ENCODE results near the gene TRAPPC2L. TPM values are rescaled to one million over a fixed set of nuclear protein-coding genes. Genes with fewer than 3 reads are reported as not detected.

Gene TRAPPC2L
- total and polyA plus RNA-seq, 3 donors from 2014 or later, result 58.3 to 216 (median 59.8) TPM

DNA sequence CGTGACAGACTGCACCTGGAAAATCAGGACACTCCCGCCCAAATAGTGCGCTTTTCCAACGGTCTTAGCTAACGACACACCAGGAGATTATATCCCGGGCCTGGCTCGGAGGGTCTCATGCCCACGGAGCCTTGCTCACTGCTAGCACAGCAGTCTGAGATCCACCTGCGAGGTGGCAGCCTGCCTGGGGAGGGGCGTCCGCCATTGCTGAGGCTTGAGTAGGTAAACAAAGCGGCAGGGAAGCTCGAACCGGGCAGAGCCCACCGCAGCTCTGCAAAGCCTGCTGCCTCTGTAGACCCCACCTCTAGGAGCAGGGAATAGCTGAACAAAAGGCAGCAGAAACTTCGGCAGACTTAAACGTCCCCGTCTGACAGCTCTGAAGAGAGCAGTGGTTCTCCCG lies 5.3 kb upstream of the TRAPPC2L start:
- no peak overlapping the region for H3K4me3 ChIP-seq
- intact Hi-C loops (cut with DNase I; ENCODE audit: low total_unique reads), result no loop called here
- DNase-seq, result no peak
- H3K36me3 ChIP-seq (ENCODE audit: low read depth, missing control alignments), result no peaks in the 10 kb centered on the region
- peaks cover 30% of the 10 kb centered on the region for H3K4me1 ChIP-seq
- TF ChIP-seq, protein P1, sequence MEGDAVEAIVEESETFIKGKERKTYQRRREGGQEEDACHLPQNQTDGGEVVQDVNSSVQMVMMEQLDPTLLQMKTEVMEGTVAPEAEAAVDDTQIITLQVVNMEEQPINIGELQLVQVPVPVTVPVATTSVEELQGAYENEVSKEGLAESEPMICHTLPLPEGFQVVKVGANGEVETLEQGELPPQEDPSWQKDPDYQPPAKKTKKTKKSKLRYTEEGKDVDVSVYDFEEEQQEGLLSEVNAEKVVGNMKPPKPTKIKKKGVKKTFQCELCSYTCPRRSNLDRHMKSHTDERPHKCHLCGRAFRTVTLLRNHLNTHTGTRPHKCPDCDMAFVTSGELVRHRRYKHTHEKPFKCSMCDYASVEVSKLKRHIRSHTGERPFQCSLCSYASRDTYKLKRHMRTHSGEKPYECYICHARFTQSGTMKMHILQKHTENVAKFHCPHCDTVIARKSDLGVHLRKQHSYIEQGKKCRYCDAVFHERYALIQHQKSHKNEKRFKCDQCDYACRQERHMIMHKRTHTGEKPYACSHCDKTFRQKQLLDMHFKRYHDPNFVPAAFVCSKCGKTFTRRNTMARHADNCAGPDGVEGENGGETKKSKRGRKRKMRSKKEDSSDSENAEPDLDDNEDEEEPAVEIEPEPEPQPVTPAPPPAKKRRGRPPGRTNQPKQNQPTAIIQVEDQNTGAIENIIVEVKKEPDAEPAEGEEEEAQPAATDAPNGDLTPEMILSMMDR (IDR thresholded peaks at IDR 0.05), result no peak
- TF ChIP-seq POLR2A (IDR thresholded peaks at IDR 0.05), result no peak
- H3K9me3 ChIP-seq, result no peaks in the 10 kb centered on the region
- H3K27me3 ChIP-seq, result no peaks in the 10 kb centered on the region
- no peak overlapping the region for H3K27ac ChIP-seq
- WGBS, 2 donors, result 88 to 95% methylated on average over 19 of the region's 19 CpGs

DNA sequence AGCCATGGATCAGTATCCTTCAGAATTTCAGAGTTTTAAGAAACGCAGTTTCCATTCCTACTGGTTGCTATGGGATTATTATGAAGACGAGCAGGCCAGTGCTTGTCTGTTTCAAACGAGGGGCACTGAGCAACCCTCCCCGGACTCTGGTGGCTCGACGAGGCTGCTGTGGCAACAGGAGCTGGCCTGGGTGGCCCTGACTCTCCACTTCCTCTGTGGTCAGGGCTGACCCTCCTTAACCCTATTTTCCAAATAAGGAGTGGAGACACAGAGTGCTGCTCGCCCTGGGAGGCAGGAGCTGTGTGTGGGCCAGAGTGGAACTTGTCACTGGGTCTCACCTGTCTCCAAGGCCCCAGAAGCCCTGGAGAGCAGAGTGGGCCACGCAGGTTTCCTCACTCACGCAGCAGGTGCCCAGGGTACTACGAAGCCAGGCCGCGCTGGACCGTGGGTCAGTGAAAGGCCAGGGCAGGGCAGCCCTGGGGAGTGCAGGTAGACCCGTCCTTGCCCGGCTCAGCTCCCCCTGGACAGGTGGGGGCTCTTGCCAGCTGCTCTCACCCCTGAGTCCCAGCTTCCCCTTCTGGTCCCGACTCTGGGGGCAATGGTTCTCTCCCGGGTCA lies 3.5 kb upstream of the TRAPPC2L start:
- intact Hi-C loops (cut with DNase I; ENCODE audit: low total_unique reads), result no loop called here
- no peak overlapping the region for H3K27ac ChIP-seq
- WGBS, 2 donors, result 55 to 79% methylated on average over 8 to 17 of the region's 17 CpGs

DNA sequence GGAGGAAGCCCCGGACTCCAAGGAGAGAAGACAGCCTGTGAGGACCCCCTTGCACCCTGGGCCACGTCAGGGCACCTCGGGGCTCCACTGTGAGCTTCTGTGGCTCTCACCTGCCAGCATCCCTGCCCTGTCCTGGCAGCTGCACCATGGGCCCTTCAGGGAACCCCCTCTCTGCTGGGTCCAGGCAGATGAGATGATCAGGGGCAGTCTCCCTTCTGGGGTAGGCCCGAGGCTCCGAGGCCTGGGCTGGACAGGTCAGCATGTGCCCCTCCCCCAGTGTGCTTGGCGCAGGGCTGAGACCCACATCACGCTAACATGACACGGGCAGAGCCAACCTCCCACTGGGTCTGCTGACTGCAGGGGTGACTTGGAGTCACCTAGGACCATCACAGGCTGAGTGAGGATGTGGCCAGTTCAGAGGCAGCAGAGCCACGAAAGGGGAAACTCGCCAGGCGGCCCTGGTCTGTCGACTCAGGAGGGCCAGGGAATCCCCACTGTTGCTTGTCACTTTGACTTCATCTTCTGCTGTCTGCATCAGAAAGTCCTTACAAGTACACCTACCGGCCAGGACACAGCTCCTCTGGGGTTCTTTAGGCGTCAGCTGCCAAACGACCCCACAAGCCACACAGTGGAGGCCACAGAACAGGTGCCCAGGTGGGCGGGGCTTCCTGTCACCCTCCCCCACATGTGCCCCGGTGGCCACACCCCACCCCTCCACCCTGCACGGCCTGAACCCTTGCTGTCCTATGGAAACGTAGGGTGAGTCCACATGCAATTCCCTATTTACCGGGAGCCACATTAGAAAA lies 2.4 kb upstream of the TRAPPC2L start:
- peak overlapping the region; percentile 64 to 69 for H3K27ac ChIP-seq
- WGBS, 2 donors, result 68 to 69% methylated on average over 12 to 20 of the region's 20 CpGs
- no peaks in the 10 kb centered on the region for H3K36me3 ChIP-seq (ENCODE audit: low read depth, missing control alignments)
- H3K9me3 ChIP-seq, result no peaks in the 10 kb centered on the region
- H3K27me3 ChIP-seq, result no peaks in the 10 kb centered on the region
- H3K4me3 ChIP-seq, result no peak overlapping the region
- no peak for DNase-seq
- intact Hi-C loops (cut with DNase I; ENCODE audit: low total_unique reads), result no loop called here
- TF ChIP-seq, protein P1 (IDR thresholded peaks at IDR 0.05), result no peak
- TF ChIP-seq POLR2A (IDR thresholded peaks at IDR 0.05), result no peak
- H3K4me1 ChIP-seq, result peaks cover 37% of the 10 kb centered on the region

More for the DNA sequence above, 3.5 kb upstream of the TRAPPC2L start:
- no peak for DNase-seq
- TF ChIP-seq POLR2A (IDR thresholded peaks at IDR 0.05), result no peak
- TF ChIP-seq, protein P1 (IDR thresholded peaks at IDR 0.05), result no peak
- Histone ChIP-seq H3K27me3 (no peaks in the 10 kb centered on the region), H3K4me3 (no peak overlapping the region), H3K4me1 (peaks cover 37% of the 10 kb centered on the region), H3K36me3 (ENCODE audit: low read depth, missing control alignments) (no peaks in the 10 kb centered on the region), H3K9me3 (no peaks in the 10 kb centered on the region)

DNA sequence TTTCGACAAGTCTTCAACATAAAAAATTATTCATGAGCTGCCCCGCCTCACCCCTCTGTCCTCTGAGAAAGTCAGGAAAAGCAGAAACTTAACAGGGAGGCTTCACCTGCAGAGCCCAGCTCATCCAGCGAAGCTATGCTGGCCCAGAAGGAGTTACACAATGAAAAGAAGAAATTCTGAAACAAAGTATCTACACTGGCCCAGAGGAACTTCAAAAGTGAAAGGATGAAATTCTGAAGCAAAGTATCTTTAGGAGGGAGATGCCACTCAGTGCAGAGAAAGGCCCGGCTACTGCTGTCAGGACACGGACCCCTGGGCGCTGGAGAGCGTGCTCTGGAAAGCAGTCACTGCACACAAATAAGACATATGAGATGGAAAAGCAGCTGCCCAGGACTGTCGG lies 1.8 kb upstream of the TRAPPC2L start:
- peak; percentile 65 for DNase-seq
- no peaks in the 10 kb centered on the region for H3K36me3 ChIP-seq (ENCODE audit: low read depth, missing control alignments)
- H3K27ac ChIP-seq, result peak overlapping the region; percentile 64 to 69
- H3K4me1 ChIP-seq, result peaks cover 37% of the 10 kb centered on the region
- no peaks in the 10 kb centered on the region for H3K9me3 ChIP-seq
- intact Hi-C loops (cut with DNase I; ENCODE audit: low total_unique reads), result no loop called here
- no peak overlapping the region for H3K4me3 ChIP-seq
- WGBS, 2 donors, result 60 to 62% methylated on average over 8 of the region's 8 CpGs
- H3K27me3 ChIP-seq, result no peaks in the 10 kb centered on the region
- no peak for TF ChIP-seq POLR2A (IDR thresholded peaks at IDR 0.05)
- TF ChIP-seq, protein P1 (IDR thresholded peaks at IDR 0.05), result no peak
